Measurements from ENCODE around the gene CAV2.

DNA sequence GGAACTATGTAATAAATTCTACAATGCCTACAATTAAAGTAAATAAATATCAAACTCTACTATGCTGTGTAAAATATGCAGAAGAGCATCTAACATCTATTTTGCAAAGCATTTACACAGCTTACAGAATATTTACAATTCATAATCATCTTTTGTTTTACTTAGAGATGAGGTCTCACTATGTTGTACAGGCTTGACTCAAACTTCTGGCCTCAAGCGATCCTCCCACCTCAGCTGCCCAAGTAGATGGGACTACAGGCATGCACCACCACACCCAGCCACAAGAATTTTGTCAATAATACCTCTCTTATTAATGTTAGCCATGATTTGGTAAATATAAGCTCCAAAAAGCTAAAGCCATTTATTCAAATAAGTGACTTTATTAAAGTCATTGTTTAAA, 21.9 kb upstream of the CAV2 start:
- TF ChIP-seq, protein P1, sequence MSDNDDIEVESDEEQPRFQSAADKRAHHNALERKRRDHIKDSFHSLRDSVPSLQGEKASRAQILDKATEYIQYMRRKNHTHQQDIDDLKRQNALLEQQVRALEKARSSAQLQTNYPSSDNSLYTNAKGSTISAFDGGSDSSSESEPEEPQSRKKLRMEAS (IDR thresholded peaks at IDR 0.05): no peak
- TF ChIP-seq CREB1 (IDR thresholded peaks at IDR 0.05; ENCODE audit: low read depth) (no peak), RAD21 (IDR thresholded peaks at IDR 0.05; ENCODE audit: low read depth) (no peak), REST (IDR thresholded peaks at IDR 0.05; ENCODE audit: low read depth) (no peak), EP300 (IDR thresholded peaks at IDR 0.05; ENCODE audit: borderline replicate concordance) (no peak), FOXM1 (IDR thresholded peaks at IDR 0.05; ENCODE audit: borderline replicate concordance, low read depth) (no peak), ZBTB7A (IDR thresholded peaks at IDR 0.05; ENCODE audit: low read depth) (no peak), NFIC (IDR thresholded peaks at IDR 0.05) (no peak), YY1 (IDR thresholded peaks at IDR 0.05; ENCODE audit: low read depth) (no peak), CEBPB (IDR thresholded peaks at IDR 0.05) (no peak)
- TF ChIP-seq, protein P2, sequence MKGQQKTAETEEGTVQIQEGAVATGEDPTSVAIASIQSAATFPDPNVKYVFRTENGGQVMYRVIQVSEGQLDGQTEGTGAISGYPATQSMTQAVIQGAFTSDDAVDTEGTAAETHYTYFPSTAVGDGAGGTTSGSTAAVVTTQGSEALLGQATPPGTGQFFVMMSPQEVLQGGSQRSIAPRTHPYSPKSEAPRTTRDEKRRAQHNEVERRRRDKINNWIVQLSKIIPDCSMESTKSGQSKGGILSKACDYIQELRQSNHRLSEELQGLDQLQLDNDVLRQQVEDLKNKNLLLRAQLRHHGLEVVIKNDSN (IDR thresholded peaks at IDR 0.05): no peak

Measured in Ishikawa (cell line).